ENCODE results near the gene SLC13A2. TPM values are rescaled to one million over a fixed set of nuclear protein-coding genes. Genes with fewer than 3 reads are reported as not detected.
"Not testable (repeated sequence)": the region's sequence is repeated elsewhere in the genome, so short reads cannot be mapped to it uniquely, and the experiment has no call there.

SLC13A2 gene
- polyA plus RNA-seq, 3 donors from 2014 or later = not detected

- no peak overlapping the region for H3K4me3 Mint-ChIP-seq
- H3K27ac Mint-ChIP-seq = no peak overlapping the region
- peaks cover 0 to 2% (median 1%) of the 10 kb centered on the region in 3 donors for H3K27me3 Mint-ChIP-seq (ENCODE audit: low read depth in 3 of 3)
- no peaks in the 10 kb centered on the region for H3K36me3 Mint-ChIP-seq
- no peak for DNase-seq
- H3K4me1 Mint-ChIP-seq = no peaks in the 10 kb centered on the region
- H3K9me3 Mint-ChIP-seq = no peaks in the 10 kb centered on the region
Measured at GRCh38 chr17:28521311-28522085, 48.1 kb downstream of the SLC13A2 start.

- not testable (repeated sequence) for H3K27ac Mint-ChIP-seq; H3K4me1 Mint-ChIP-seq; H3K9me3 Mint-ChIP-seq; H3K36me3 Mint-ChIP-seq; DNase-seq; H3K4me3 Mint-ChIP-seq; H3K27me3 Mint-ChIP-seq (ENCODE audit: low read depth in 3 of 3)
Measured at GRCh38 chr17:28522281-28522680, 48.8 kb downstream of the SLC13A2 start.

GRCh38 chr17:28523186-28523585 lies 49.7 kb downstream of the SLC13A2 start:
- no peak overlapping the region for H3K4me3 Mint-ChIP-seq
- peaks cover 0 to 2% (median 1%) of the 10 kb centered on the region in 3 donors for H3K27me3 Mint-ChIP-seq (ENCODE audit: low read depth in 3 of 3)
- H3K4me1 Mint-ChIP-seq = no peaks in the 10 kb centered on the region
- H3K27ac Mint-ChIP-seq = no peak overlapping the region
- no peak for DNase-seq
- H3K9me3 Mint-ChIP-seq = peaks cover 0 to 1% (median 0%) of the 10 kb centered on the region in 6 donors
- H3K36me3 Mint-ChIP-seq = no peaks in the 10 kb centered on the region

- no peak overlapping the region for H3K4me3 Mint-ChIP-seq
- no peak for DNase-seq
- H3K27ac Mint-ChIP-seq = no peak overlapping the region
Measured at GRCh38 chr17:28523876-28524275, 50.4 kb downstream of the SLC13A2 start.

GRCh38 chr17:28524476-28525424 lies 51.3 kb downstream of the SLC13A2 start:
- Mint-ChIP-seq H3K4me3 (no peak overlapping the region), H3K9me3 (peaks cover 0 to 1% (median 0%) of the 10 kb centered on the region in 6 donors), H3K36me3 (no peaks in the 10 kb centered on the region), H3K27ac (no peak overlapping the region), H3K27me3 (ENCODE audit: low read depth in 3 of 3) (peaks cover 0 to 2% (median 1%) of the 10 kb centered on the region in 3 donors), H3K4me1 (no peaks in the 10 kb centered on the region)
- DNase-seq = no peak

More at GRCh38 chr17:28523876-28524275, 50.4 kb downstream of the SLC13A2 start:
- Mint-ChIP-seq H3K9me3 (peaks cover 0 to 1% (median 0%) of the 10 kb centered on the region in 6 donors), H3K27me3 (ENCODE audit: low read depth in 3 of 3) (peaks cover 0 to 2% (median 1%) of the 10 kb centered on the region in 3 donors), H3K36me3 (no peaks in the 10 kb centered on the region), H3K4me1 (no peaks in the 10 kb centered on the region)

- no peak overlapping the region for H3K27ac Mint-ChIP-seq
- H3K4me1 Mint-ChIP-seq = no peaks in the 10 kb centered on the region
- no peak for DNase-seq
- H3K9me3 Mint-ChIP-seq = peaks cover 0 to 1% (median 0%) of the 10 kb centered on the region in 6 donors
- H3K4me3 Mint-ChIP-seq = no peak overlapping the region
- H3K36me3 Mint-ChIP-seq = no peaks in the 10 kb centered on the region
- peaks cover 0 to 2% (median 1%) of the 10 kb centered on the region in 3 donors for H3K27me3 Mint-ChIP-seq (ENCODE audit: low read depth in 3 of 3)
Measured at GRCh38 chr17:28526381-28526780, 52.9 kb downstream of the SLC13A2 start.

GRCh38 chr17:28527181-28527681 lies 53.8 kb downstream of the SLC13A2 start:
- H3K9me3 Mint-ChIP-seq = peaks cover 0 to 1% (median 0%) of the 10 kb centered on the region in 6 donors
- H3K27ac Mint-ChIP-seq = no peak overlapping the region
- no peaks in the 10 kb centered on the region for H3K4me1 Mint-ChIP-seq

GRCh38 chr17:28527859-28528258 lies 54.4 kb downstream of the SLC13A2 start:
- Mint-ChIP-seq H3K4me3 (no peak overlapping the region), H3K27me3 (ENCODE audit: low read depth in 3 of 3) (peaks cover 0 to 2% (median 1%) of the 10 kb centered on the region in 3 donors), H3K36me3 (no peaks in the 10 kb centered on the region), H3K9me3 (peaks cover 0 to 1% (median 0%) of the 10 kb centered on the region in 6 donors), H3K4me1 (no peaks in the 10 kb centered on the region), H3K27ac (no peak overlapping the region)
- no peak for DNase-seq

More at GRCh38 chr17:28527181-28527681, 53.8 kb downstream of the SLC13A2 start:
- Mint-ChIP-seq H3K4me3 (no peak overlapping the region), H3K27me3 (ENCODE audit: low read depth in 3 of 3) (peaks cover 0 to 2% (median 1%) of the 10 kb centered on the region in 3 donors), H3K36me3 (no peaks in the 10 kb centered on the region)
- no peak for DNase-seq

GRCh38 chr17:28528327-28529012 lies 55.0 kb downstream of the SLC13A2 start:
- Mint-ChIP-seq H3K27ac (no peak overlapping the region), H3K36me3 (no peaks in the 10 kb centered on the region), H3K4me3 (no peak overlapping the region), H3K27me3 (ENCODE audit: low read depth in 3 of 3) (peaks cover 0 to 2% (median 1%) of the 10 kb centered on the region in 3 donors), H3K9me3 (peaks cover 0 to 1% (median 0%) of the 10 kb centered on the region in 6 donors), H3K4me1 (no peaks in the 10 kb centered on the region)
- DNase-seq = no peak

GRCh38 chr17:28529013-28529400 lies 55.6 kb downstream of the SLC13A2 start:
- Mint-ChIP-seq H3K9me3 (peaks cover 0 to 1% (median 0%) of the 10 kb centered on the region in 6 donors), H3K27me3 (ENCODE audit: low read depth in 3 of 3) (peaks cover 0 to 2% (median 1%) of the 10 kb centered on the region in 3 donors), H3K27ac (no peak overlapping the region), H3K4me1 (no peaks in the 10 kb centered on the region), H3K4me3 (no peak overlapping the region), H3K36me3 (no peaks in the 10 kb centered on the region)
- DNase-seq = no peak

GRCh38 chr17:28530250-28530649 lies 56.8 kb downstream of the SLC13A2 start:
- no peak for DNase-seq
- Mint-ChIP-seq H3K36me3 (no peaks in the 10 kb centered on the region), H3K4me3 (no peak overlapping the region), H3K27ac (no peak overlapping the region), H3K27me3 (ENCODE audit: low read depth in 3 of 3) (peaks cover 0 to 2% (median 1%) of the 10 kb centered on the region in 3 donors), H3K9me3 (peaks cover 0 to 1% (median 0%) of the 10 kb centered on the region in 6 donors), H3K4me1 (no peaks in the 10 kb centered on the region)

- Mint-ChIP-seq H3K36me3 (no peaks in the 10 kb centered on the region), H3K4me1 (no peaks in the 10 kb centered on the region), H3K4me3 (no peak overlapping the region), H3K27me3 (ENCODE audit: low read depth in 3 of 3) (peaks cover 0 to 2% (median 0%) of the 10 kb centered on the region in 3 donors), H3K27ac (no peak overlapping the region), H3K9me3 (peaks cover 0 to 1% (median 0%) of the 10 kb centered on the region in 6 donors)
- no peak for DNase-seq
Measured at GRCh38 chr17:28530926-28531325, 57.5 kb downstream of the SLC13A2 start.

Data from immature natural killer cell (primary cell).